Stimulated activated naive CD8-positive, alpha-beta T cell treated with anti-CD3 and anti-CD28 coated beads, Interleukin-15, Interleukin-2, amounts not matched to agents 100 ng/mL and 50 ng/mL, for 24 hours (primary cell): ENCODE data around the gene CFH.

ENCODE experiments used
- H3K27ac Mint-ChIP-seq: one replicate; pipeline ENCODE4 v1.8.0; 2021; ENCODE audit warnings: mild to moderate bottlenecking, mixed read lengths
- H3K27me3 Mint-ChIP-seq: one replicate; pipeline ENCODE4 v1.8.0; 2021; ENCODE audit warnings: mixed read lengths
- H3K36me3 Mint-ChIP-seq: one replicate; pipeline ENCODE4 v1.8.0; 2021; ENCODE audit warnings: low read depth, mixed read lengths
- H3K4me1 Mint-ChIP-seq: one replicate; pipeline ENCODE4 v1.8.0; 2021; ENCODE audit warnings: low read depth, mixed read lengths
- H3K4me3 Mint-ChIP-seq: one replicate; pipeline ENCODE4 v1.8.0; 2021; ENCODE audit warnings: mild to moderate bottlenecking, mixed read lengths
- H3K9me3 Mint-ChIP-seq: one replicate; pipeline ENCODE4 v1.8.0; 2021; ENCODE audit warnings: mixed read lengths

CFH gene

GRCh38 chr1:196651079-196651478 lies 764 bp upstream of the CFH start:
- Mint-ChIP-seq H3K4me1 (peaks cover 12% of the 10 kb centered on the region), H3K27ac (no peak overlapping the region), H3K36me3 (no peaks in the 10 kb centered on the region), H3K9me3 (no peaks in the 10 kb centered on the region), H3K27me3 (no peaks in the 10 kb centered on the region), H3K4me3 (no peak overlapping the region)

- Mint-ChIP-seq H3K4me3 (no peak overlapping the region), H3K36me3 (no peaks in the 10 kb centered on the region), H3K27ac (no peak overlapping the region), H3K27me3 (no peaks in the 10 kb centered on the region), H3K9me3 (no peaks in the 10 kb centered on the region), H3K4me1 (peaks cover 18% of the 10 kb centered on the region)
These were observed 2.4 kb downstream of the CFH start for GRCh38 chr1:196654271-196654670.

GRCh38 chr1:196655071-196655470 lies 3.2 kb downstream of the CFH start:
- H3K27ac Mint-ChIP-seq: no peak overlapping the region

GRCh38 chr1:196655494-196655893 lies 3.7 kb downstream of the CFH start:
- no peak overlapping the region for H3K27ac Mint-ChIP-seq
- H3K9me3 Mint-ChIP-seq: no peaks in the 10 kb centered on the region
- no peak overlapping the region for H3K4me3 Mint-ChIP-seq
- no peaks in the 10 kb centered on the region for H3K27me3 Mint-ChIP-seq
- peaks cover 18% of the 10 kb centered on the region for H3K4me1 Mint-ChIP-seq
- no peaks in the 10 kb centered on the region for H3K36me3 Mint-ChIP-seq

More at GRCh38 chr1:196655071-196655470, 3.2 kb downstream of the CFH start:
- H3K4me1 Mint-ChIP-seq: peaks cover 18% of the 10 kb centered on the region
- H3K4me3 Mint-ChIP-seq: no peak overlapping the region
- H3K9me3 Mint-ChIP-seq: no peaks in the 10 kb centered on the region
- no peaks in the 10 kb centered on the region for H3K27me3 Mint-ChIP-seq
- H3K36me3 Mint-ChIP-seq: no peaks in the 10 kb centered on the region

GRCh38 chr1:196659471-196659870 lies 7.6 kb downstream of the CFH start:
- Mint-ChIP-seq H3K27me3 (no peaks in the 10 kb centered on the region), H3K9me3 (no peaks in the 10 kb centered on the region), H3K36me3 (no peaks in the 10 kb centered on the region), H3K27ac (no peak overlapping the region), H3K4me1 (peaks cover 6% of the 10 kb centered on the region), H3K4me3 (no peak overlapping the region)

- Mint-ChIP-seq H3K27ac (no peak overlapping the region), H3K9me3 (no peaks in the 10 kb centered on the region), H3K4me3 (no peak overlapping the region), H3K36me3 (no peaks in the 10 kb centered on the region), H3K4me1 (peaks cover 6% of the 10 kb centered on the region), H3K27me3 (no peaks in the 10 kb centered on the region)
These were observed 8.4 kb downstream of the CFH start for GRCh38 chr1:196660272-196660671.

GRCh38 chr1:196660852-196661251 lies 9.0 kb downstream of the CFH start:
- Mint-ChIP-seq H3K27me3 (no peaks in the 10 kb centered on the region), H3K36me3 (no peaks in the 10 kb centered on the region), H3K4me1 (peaks cover 6% of the 10 kb centered on the region), H3K4me3 (no peak overlapping the region), H3K27ac (no peak overlapping the region), H3K9me3 (no peaks in the 10 kb centered on the region)

GRCh38 chr1:196661345-196661744 lies 9.5 kb downstream of the CFH start:
- H3K27me3 Mint-ChIP-seq: no peaks in the 10 kb centered on the region
- no peaks in the 10 kb centered on the region for H3K36me3 Mint-ChIP-seq
- no peak overlapping the region for H3K27ac Mint-ChIP-seq
- H3K9me3 Mint-ChIP-seq: no peaks in the 10 kb centered on the region
- H3K4me3 Mint-ChIP-seq: no peak overlapping the region
- peaks cover 6% of the 10 kb centered on the region for H3K4me1 Mint-ChIP-seq

- Mint-ChIP-seq H3K4me1 (no peaks in the 10 kb centered on the region), H3K27me3 (no peaks in the 10 kb centered on the region), H3K4me3 (no peak overlapping the region), H3K9me3 (no peaks in the 10 kb centered on the region), H3K36me3 (no peaks in the 10 kb centered on the region), H3K27ac (no peak overlapping the region)
These were observed 15.3 kb downstream of the CFH start for GRCh38 chr1:196667131-196667530.

- Mint-ChIP-seq H3K36me3 (no peaks in the 10 kb centered on the region), H3K27ac (no peak overlapping the region), H3K4me3 (no peak overlapping the region), H3K4me1 (no peaks in the 10 kb centered on the region), H3K27me3 (no peaks in the 10 kb centered on the region), H3K9me3 (no peaks in the 10 kb centered on the region)
These were observed 17.2 kb downstream of the CFH start for GRCh38 chr1:196669051-196669450.

- no peaks in the 10 kb centered on the region for H3K4me1 Mint-ChIP-seq
- no peaks in the 10 kb centered on the region for H3K36me3 Mint-ChIP-seq
- no peak overlapping the region for H3K27ac Mint-ChIP-seq
- no peaks in the 10 kb centered on the region for H3K27me3 Mint-ChIP-seq
- no peaks in the 10 kb centered on the region for H3K9me3 Mint-ChIP-seq
- no peak overlapping the region for H3K4me3 Mint-ChIP-seq
These were observed 17.9 kb downstream of the CFH start for GRCh38 chr1:196669693-196670092.

GRCh38 chr1:196674908-196675307 lies 23.1 kb downstream of the CFH start:
- Mint-ChIP-seq H3K4me1 (no peaks in the 10 kb centered on the region), H3K4me3 (no peak overlapping the region), H3K27ac (no peak overlapping the region), H3K9me3 (no peaks in the 10 kb centered on the region), H3K36me3 (no peaks in the 10 kb centered on the region), H3K27me3 (no peaks in the 10 kb centered on the region)

GRCh38 chr1:196677781-196678509 lies 26.1 kb downstream of the CFH start:
- H3K36me3 Mint-ChIP-seq: no peaks in the 10 kb centered on the region
- no peak overlapping the region for H3K4me3 Mint-ChIP-seq
- H3K9me3 Mint-ChIP-seq: no peaks in the 10 kb centered on the region
- no peak overlapping the region for H3K27ac Mint-ChIP-seq
- no peaks in the 10 kb centered on the region for H3K4me1 Mint-ChIP-seq
- H3K27me3 Mint-ChIP-seq: no peaks in the 10 kb centered on the region

GRCh38 chr1:196678510-196678884 lies 26.7 kb downstream of the CFH start:
- no peak overlapping the region for H3K27ac Mint-ChIP-seq
- no peaks in the 10 kb centered on the region for H3K9me3 Mint-ChIP-seq
- no peaks in the 10 kb centered on the region for H3K4me1 Mint-ChIP-seq
- no peak overlapping the region for H3K4me3 Mint-ChIP-seq
- no peaks in the 10 kb centered on the region for H3K36me3 Mint-ChIP-seq
- no peaks in the 10 kb centered on the region for H3K27me3 Mint-ChIP-seq

GRCh38 chr1:196680107-196680506 lies 28.3 kb downstream of the CFH start:
- no peaks in the 10 kb centered on the region for H3K27me3 Mint-ChIP-seq
- H3K9me3 Mint-ChIP-seq: no peaks in the 10 kb centered on the region
- no peaks in the 10 kb centered on the region for H3K36me3 Mint-ChIP-seq
- no peak overlapping the region for H3K27ac Mint-ChIP-seq
- no peaks in the 10 kb centered on the region for H3K4me1 Mint-ChIP-seq
- H3K4me3 Mint-ChIP-seq: no peak overlapping the region

- no peaks in the 10 kb centered on the region for H3K27me3 Mint-ChIP-seq
- H3K4me3 Mint-ChIP-seq: no peak overlapping the region
- H3K9me3 Mint-ChIP-seq: no peaks in the 10 kb centered on the region
- no peaks in the 10 kb centered on the region for H3K36me3 Mint-ChIP-seq
- H3K4me1 Mint-ChIP-seq: no peaks in the 10 kb centered on the region
- no peak overlapping the region for H3K27ac Mint-ChIP-seq
These were observed 32.6 kb downstream of the CFH start for GRCh38 chr1:196684476-196684875.
